GM18507 (cell line): ENCODE data around the gene VAPA.
"Not testable (repeated sequence)": the region's sequence is repeated elsewhere in the genome, so short reads cannot be mapped to it uniquely, and the experiment has no call there.

Experiments used
- DNase-seq: peaks from one replicate; pipeline ENCODE4 v3.0.0; 2011; ENCODE audit warnings: low read depth; ENCODE audit not compliant: insufficient read length; ENCODE audit errors: extremely low spot score
- FAIRE-seq: peaks from 2 replicates; lab custom pipeline; 2011; peaks lifted over from hg19 to GRCh38; lab: Jason Lieb, UNC

The VAPA gene

GRCh38 chr18:9911226-9911625 lies 2.6 kb upstream of the VAPA start:
- DNase-seq (no peak), FAIRE-seq (no peak)

DNA sequence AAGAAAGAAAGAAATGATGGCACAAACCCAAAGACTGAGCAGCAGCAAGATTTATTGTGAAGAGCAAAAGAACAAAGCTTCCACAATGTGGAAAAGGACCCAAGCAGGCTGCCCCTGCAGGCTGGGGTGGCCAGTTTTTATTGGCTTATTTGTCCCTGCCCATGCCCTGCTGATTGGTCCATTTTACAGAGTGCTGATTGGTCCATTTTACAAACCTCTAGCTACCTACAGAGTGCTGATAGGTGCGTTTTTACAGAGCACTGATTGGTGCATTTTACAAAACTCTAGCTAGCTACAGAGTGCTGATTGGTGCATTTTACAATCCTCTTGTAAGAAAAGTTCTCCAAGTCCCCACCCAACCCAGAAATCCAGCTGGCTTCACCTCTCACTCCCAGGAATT lies 1.5 kb upstream of the VAPA start:
- not testable (repeated sequence) for FAIRE-seq, DNase-seq

DNA sequence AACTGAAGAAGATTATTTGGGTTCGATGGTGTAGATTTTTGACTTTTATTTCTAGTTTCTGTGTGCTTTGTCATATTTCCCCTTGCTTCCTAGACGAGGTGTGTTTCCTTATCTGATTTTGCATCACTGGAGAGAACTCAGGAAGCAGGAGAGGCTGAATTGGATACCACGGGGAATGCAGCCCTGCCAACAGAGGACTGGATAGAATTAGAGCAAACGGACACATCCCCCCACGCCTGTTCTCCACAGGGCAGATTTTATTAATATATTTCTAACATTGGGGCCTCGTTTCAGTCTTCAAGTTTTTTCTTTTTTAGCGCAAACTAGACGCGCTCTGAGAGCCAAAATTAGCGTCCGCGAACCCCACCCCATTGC lies 678 bp upstream of the VAPA start:
- FAIRE-seq, result no peak
- no peak for DNase-seq

GRCh38 chr18:9914334-9914583 lies 443 bp downstream of the VAPA start:
- FAIRE-seq (no peak), DNase-seq (no peak)

DNA sequence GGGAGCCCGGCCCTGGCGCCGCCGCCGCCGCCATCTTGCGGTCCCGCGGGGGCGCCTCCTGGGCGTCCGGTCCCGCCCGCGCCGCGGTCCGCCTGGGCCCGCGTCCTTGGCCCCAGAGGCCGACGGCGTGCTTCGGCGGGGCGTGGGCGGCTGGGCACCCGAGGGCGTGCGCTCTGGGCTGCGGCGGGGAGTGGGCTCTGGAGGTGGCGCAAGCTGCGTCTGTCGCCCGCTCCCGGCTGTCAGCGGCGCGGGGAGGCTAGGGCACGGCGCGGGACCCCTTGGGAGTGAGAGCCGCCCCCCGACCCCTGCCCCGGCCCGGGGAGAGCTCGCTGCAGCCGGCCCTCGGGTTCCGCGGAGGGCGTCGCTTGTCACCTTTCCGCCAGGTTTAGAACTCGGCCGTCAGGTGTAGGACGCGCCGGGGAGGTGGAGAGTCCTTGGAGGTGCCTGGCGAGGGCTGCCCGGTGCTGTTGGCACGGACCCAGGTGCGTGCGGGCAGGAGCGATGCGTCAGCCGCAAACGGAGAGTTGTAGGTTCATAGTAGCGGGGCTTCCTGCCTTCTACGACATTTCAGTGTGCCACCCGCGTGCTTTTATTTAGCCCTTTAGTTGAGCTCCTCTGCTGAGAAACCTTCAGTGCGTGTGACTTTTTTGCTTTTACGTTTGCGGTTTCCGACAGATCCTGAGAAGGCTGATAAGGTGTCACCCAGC lies 921 bp downstream of the VAPA start:
- FAIRE-seq (peak; percentile 76), DNase-seq (peak; percentile 32)

- DNase-seq, result no peak
- FAIRE-seq, result no peak
Measured at GRCh38 chr18:9915291-9916076, 1.7 kb downstream of the VAPA start.

- FAIRE-seq, result no peak
Measured at GRCh38 chr18:9916077-9916639, 2.3 kb downstream of the VAPA start.

GRCh38 chr18:9916808-9917207 lies 3.0 kb downstream of the VAPA start:
- no peak for FAIRE-seq

More at GRCh38 chr18:9916077-9916639, 2.3 kb downstream of the VAPA start:
- DNase-seq, result no peak

DNA sequence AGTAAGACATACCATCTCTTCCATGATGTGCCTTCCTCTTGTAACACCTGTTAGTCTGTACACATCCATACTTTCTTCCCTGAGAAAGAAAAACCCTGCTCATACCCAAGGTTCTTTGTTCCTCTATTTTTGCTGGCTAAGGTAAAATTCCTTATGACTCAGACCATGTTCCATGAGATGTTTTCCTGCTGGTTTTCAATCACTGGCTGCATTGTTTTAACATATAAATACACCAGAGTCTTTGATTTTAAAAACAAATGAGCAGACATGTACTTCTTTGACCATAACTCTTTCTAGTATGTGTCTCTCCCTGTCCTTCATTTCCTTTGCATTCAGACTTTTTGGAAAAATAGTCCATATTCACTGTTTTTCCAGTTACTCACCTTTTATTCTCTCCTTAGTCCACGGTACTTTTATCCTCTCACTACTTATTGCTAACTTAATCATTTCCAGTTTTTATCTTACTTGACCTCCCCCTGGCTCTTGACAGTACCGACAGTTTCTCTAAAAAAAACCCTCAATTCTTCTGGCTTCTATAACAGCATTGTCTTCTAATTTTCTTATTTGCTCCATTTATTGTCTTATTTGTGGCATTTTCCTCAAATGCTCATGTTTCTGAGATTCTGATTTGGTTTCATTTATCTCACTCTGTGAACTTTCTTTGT lies 4.3 kb downstream of the VAPA start:
- DNase-seq, result no peak
- FAIRE-seq, result no peak

More at GRCh38 chr18:9916808-9917207, 3.0 kb downstream of the VAPA start:
- DNase-seq, result no peak

DNA sequence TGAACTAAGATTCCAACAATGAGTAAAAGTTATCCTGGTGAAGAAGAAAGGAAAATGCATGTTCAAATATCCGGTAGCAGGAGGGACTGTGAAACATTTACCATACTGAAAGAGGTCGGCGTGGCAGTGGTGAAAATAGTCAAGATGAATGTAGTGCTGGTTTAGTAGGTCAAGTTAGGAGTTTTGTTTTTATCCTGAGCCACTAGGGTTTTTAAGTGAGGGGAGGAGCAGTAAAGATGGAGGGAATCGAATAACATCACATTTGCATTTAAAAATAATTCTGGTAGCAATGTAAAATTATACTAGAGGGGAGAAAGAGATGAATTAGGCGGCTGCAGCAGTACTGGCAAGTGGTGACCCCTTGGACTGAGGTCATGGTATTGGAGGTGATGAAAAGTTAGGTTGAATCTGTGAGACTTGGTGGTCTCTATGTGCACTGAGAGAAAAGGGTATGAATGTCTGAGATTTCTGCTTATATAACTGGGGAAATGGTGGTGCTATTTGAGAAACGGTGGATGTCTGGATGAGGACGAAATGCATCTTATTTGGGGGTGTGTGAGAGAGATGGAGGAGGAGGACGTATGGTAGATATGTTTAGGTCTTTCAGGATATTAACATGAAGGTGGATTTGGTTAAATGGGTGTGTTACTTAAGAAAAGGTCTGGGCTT lies 5.9 kb downstream of the VAPA start:
- FAIRE-seq (no peak), DNase-seq (no peak)

DNA sequence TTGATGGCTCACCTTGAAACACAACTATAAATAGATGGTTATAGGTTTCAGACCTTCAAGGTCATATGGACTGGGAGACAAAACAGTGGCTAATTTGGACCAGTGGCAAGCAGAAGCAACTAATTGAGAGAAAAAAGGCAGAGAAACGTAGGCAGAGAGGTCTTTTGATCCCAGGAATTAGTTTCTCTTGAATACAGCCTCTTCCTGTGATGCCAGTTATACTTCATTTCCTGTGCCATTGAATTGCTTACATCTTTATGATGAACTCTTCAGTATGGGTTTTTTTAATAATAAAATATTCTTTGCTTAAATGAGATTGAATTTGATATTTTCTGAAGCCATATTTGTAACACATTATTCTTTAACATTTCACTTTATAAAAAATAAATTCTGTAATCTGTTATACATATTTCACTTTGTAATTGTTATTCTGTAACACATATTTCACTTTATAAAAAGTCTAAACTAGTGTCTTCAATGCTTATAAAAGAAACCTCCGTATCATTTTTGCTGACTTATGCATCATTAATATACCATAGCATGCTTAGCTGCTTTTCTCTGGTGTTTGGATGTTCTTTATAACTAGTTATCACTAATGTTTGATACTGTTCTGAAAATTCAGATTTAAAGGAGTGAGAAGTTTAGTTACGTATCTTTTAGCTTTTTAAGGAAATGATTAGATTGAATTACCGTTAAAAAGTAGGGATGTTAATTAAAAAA lies 8.9 kb downstream of the VAPA start:
- FAIRE-seq, result no peak
- no peak for DNase-seq

- FAIRE-seq, result no peak
- no peak for DNase-seq
Measured at GRCh38 chr18:9924371-9924943, 10.6 kb downstream of the VAPA start.

- no peak for DNase-seq
- no peak for FAIRE-seq
Measured at GRCh38 chr18:9925369-9925768, 11.6 kb downstream of the VAPA start.

- no peak for FAIRE-seq
- no peak for DNase-seq
Measured at GRCh38 chr18:9925795-9926194, 12.0 kb downstream of the VAPA start.

GRCh38 chr18:9926223-9926894 lies 12.5 kb downstream of the VAPA start:
- FAIRE-seq (peak; percentile 42), DNase-seq (no peak)

- FAIRE-seq (no peak), DNase-seq (no peak)
Measured at GRCh38 chr18:9926977-9927376, 13.2 kb downstream of the VAPA start.

DNA sequence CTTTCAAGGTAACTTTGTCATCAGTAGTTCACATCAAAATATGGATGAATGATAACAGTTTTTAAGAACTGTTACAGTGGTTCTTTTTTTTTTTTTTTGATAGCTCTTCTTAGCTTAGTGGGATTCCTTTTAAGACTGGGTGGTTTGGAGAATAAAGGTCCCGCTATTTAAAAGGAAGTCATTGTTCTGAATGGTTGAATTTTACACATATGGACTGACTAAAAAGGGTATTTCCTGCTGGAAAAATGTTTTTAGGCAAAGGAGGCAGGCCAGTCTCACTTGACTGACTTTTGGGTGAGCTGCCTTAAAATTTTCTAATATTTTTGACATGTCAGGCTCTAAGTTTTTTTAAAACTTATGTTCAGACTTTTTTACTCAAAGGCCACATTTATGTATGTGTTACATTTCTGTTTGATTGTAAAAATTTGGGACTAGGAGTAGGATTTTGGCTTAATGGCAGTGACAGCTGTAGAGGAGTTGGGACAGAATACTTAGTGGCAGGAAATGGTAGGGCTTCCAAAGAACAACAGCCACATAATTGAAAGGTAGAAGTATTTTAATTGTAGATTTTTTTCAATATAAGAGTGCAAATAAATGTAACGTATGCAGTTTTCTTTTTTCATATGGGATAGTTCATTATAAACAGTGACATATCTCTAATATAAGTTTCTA lies 13.7 kb downstream of the VAPA start:
- FAIRE-seq (no peak), DNase-seq (no peak)

DNA sequence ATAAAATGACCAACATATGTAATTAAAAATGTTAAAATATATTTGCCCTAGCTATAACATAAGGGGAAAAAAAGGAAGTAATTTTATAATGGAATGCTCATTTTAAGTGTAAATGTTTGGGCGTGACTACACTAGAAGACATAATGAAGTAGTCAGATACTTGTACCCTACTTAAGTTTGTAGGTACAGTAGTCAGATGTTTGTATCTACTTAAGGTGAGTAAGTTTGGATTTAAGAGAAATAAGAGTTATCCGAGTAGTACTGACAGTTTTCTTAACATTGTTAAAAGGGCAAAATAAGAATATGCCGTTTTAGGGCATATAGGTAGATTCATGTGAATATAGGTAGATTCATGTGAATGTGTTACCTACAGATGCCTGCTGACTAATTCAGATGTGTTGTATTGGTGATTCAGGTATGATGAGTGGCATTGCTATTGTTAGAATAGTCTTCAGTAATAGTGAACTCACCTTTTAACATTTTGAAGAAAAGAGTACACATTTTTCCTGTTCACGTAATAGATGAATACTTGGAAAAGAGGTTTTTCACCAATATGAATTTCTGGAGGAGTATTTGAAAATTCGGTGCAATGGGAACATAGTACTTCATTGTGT lies 14.9 kb downstream of the VAPA start:
- no peak for DNase-seq
- no peak for FAIRE-seq
